ENCODE results near the gene TDG. TPM values are rescaled to one million over a fixed set of nuclear protein-coding genes. Genes with fewer than 3 reads are reported as not detected.

TDG gene
- total and polyA plus RNA-seq, 2 donors (not counting 3 experiments of a cell fraction or from before 2014, with no cell fraction given), result 17.6 to 36.8 TPM

GRCh38 chr12:104023710-104024109, 58.0 kb downstream of the TDG start:
- Histone ChIP-seq H3K27ac (ENCODE audit: insufficient read depth, low read depth, low read length) (no peak overlapping the region), H3K79me2 (ENCODE audit: control insufficient read depth, insufficient read depth, low read length) (no peaks in the 10 kb centered on the region), H3K4me1 (ENCODE audit: control insufficient read depth, extremely low read depth, insufficient read depth, low read length) (no peaks in the 10 kb centered on the region), H3K36me3 (ENCODE audit: control insufficient read depth in 2 of 2, extremely low read depth in 1 of 2, insufficient read depth in 2 of 2, low read length in 2 of 2) (no peaks in the 10 kb centered on the region), H3K9me1 (replicated peaks; ENCODE audit: control insufficient read depth, extremely low read depth, insufficient read depth, low read length) (no peaks in the 10 kb centered on the region), H3K4me2 (ENCODE audit: insufficient read depth, low read length) (no peak overlapping the region), H3K4me3 (replicated peaks in 1 of 3; ENCODE audit: insufficient read depth in 1 of 3, low read depth in 1 of 3, low read length in 3 of 3) (no peak overlapping the region), H2AFZ (ENCODE audit: low read depth, low read length) (no peak overlapping the region), H4K20me1 (replicated peaks; ENCODE audit: control insufficient read depth, extremely low read depth, insufficient read depth, low read length) (no peaks in the 10 kb centered on the region), H3K27me3 (ENCODE audit: control insufficient read depth in 2 of 2, insufficient read depth in 2 of 2, low read length in 2 of 2) (peaks cover 0 to 31% of the 10 kb centered on the region in 2 experiments), H3K9me3 (replicated peaks; ENCODE audit: control insufficient read depth, insufficient read depth, low read length) (no peaks in the 10 kb centered on the region), H3K9ac (replicated peaks; ENCODE audit: extremely low read depth, insufficient read depth, low read length) (no peak overlapping the region)
- no peak for DNase-seq (ENCODE audit: low read depth, low spot score)
- FAIRE-seq, result peak; percentile 48
- dilution Hi-C loops (cut with MboI; ENCODE audit: extremely low pct_ligation_motif_present, low sequenced_read_pairs) (no loop called here), intact Hi-C loops (cut with micrococcal nuclease) (no loop called here)
- TF ChIP-seq EZH2 (IDR thresholded peaks at IDR 0.05; ENCODE audit: borderline replicate concordance, low read depth, low read length, severe bottlenecking) (no peak), FOS (IDR thresholded peaks at IDR 0.05; ENCODE audit: borderline replicate concordance, insufficient read depth, low read length) (no peak)
- ChIA-PET CTCF (no interaction called here), POLR2A (no interaction called here)
- no TSS peak for BruUV-seq (replicated peaks)

- FAIRE-seq, result no peak
- H2AFZ ChIP-seq (ENCODE audit: low read depth, low read length), result no peak overlapping the region
- TF ChIP-seq GATA2 (IDR thresholded peaks at IDR 0.05; ENCODE audit: insufficient read depth, insufficient read length, low read depth, low read length), result no peak
- no peak for TF ChIP-seq CTCF (IDR thresholded peaks at IDR 0.05; ENCODE audit: extremely low read depth in 1 of 2, insufficient read depth in 1 of 2, low read depth in 1 of 2, low read length in 2 of 2)
- no peak for TF ChIP-seq JUN (IDR thresholded peaks at IDR 0.05; ENCODE audit: borderline replicate concordance, insufficient read depth, insufficient read length, low read depth)
- TF ChIP-seq EZH2 (IDR thresholded peaks at IDR 0.05; ENCODE audit: borderline replicate concordance, low read depth, low read length, severe bottlenecking), result no peak
- TF ChIP-seq POLR2AphosphoS5 (IDR thresholded peaks at IDR 0.05; ENCODE audit: insufficient read depth, low read depth, low read length), result no peak
- no peak for TF ChIP-seq POLR2A (IDR thresholded peaks at IDR 0.05; ENCODE audit: low read depth, low read length)
- TF ChIP-seq MYC (IDR thresholded peaks at IDR 0.05; ENCODE audit: low read depth, low read length), result no peak
- TF ChIP-seq MAX (IDR thresholded peaks at IDR 0.05; ENCODE audit: insufficient read depth, insufficient read length), result no peak
- TF ChIP-seq FOS (IDR thresholded peaks at IDR 0.05; ENCODE audit: borderline replicate concordance, insufficient read depth, low read length), result no peak
- DNase-seq (ENCODE audit: low read depth, low spot score), result no peak
- H3K9ac ChIP-seq (replicated peaks; ENCODE audit: extremely low read depth, insufficient read depth, low read length), result no peak overlapping the region
- H3K9me3 ChIP-seq (replicated peaks; ENCODE audit: control insufficient read depth, insufficient read depth, low read length), result no peaks in the 10 kb centered on the region
- H3K9me1 ChIP-seq (replicated peaks; ENCODE audit: control insufficient read depth, extremely low read depth, insufficient read depth, low read length), result no peaks in the 10 kb centered on the region
- dilution Hi-C loops (cut with MboI; ENCODE audit: extremely low pct_ligation_motif_present, low sequenced_read_pairs) (no loop called here), intact Hi-C loops (cut with micrococcal nuclease) (no loop called here)
- no peaks in the 10 kb centered on the region for H3K79me2 ChIP-seq (ENCODE audit: control insufficient read depth, insufficient read depth, low read length)
- no TSS peak for BruUV-seq (replicated peaks)
- H3K36me3 ChIP-seq (ENCODE audit: control insufficient read depth in 2 of 2, extremely low read depth in 1 of 2, insufficient read depth in 2 of 2, low read length in 2 of 2), result no peaks in the 10 kb centered on the region
- peaks cover 0 to 31% of the 10 kb centered on the region in 2 experiments for H3K27me3 ChIP-seq (ENCODE audit: control insufficient read depth in 2 of 2, insufficient read depth in 2 of 2, low read length in 2 of 2)
- no peaks in the 10 kb centered on the region for H4K20me1 ChIP-seq (replicated peaks; ENCODE audit: control insufficient read depth, extremely low read depth, insufficient read depth, low read length)
- no peak overlapping the region for H3K4me2 ChIP-seq (ENCODE audit: insufficient read depth, low read length)
- ChIA-PET CTCF (no interaction called here), POLR2A (no interaction called here)
- H3K4me1 ChIP-seq (ENCODE audit: control insufficient read depth, extremely low read depth, insufficient read depth, low read length), result no peaks in the 10 kb centered on the region
- no peak overlapping the region for H3K4me3 ChIP-seq (replicated peaks in 1 of 3; ENCODE audit: insufficient read depth in 1 of 3, low read depth in 1 of 3, low read length in 3 of 3)
- no peak overlapping the region for H3K27ac ChIP-seq (ENCODE audit: insufficient read depth, low read depth, low read length)
Observed at GRCh38 chr12:104024348-104024747, 58.7 kb downstream of the TDG start.

Data from endothelial cell of umbilical vein (primary cell).